NCI-H2029 (cell line): ENCODE results near the gene SOCS7.

Experiments used
- DNase-seq: peaks from one replicate; lab custom pipeline; 2025; lab: John Stamatoyannopoulos, UW

Gene SOCS7

GRCh38 chr17:38441429-38442061, 89.9 kb downstream of the SOCS7 start:
- no peak for DNase-seq

- no peak for DNase-seq
Measured at GRCh38 chr17:38442548-38442947, 90.9 kb downstream of the SOCS7 start.

DNA sequence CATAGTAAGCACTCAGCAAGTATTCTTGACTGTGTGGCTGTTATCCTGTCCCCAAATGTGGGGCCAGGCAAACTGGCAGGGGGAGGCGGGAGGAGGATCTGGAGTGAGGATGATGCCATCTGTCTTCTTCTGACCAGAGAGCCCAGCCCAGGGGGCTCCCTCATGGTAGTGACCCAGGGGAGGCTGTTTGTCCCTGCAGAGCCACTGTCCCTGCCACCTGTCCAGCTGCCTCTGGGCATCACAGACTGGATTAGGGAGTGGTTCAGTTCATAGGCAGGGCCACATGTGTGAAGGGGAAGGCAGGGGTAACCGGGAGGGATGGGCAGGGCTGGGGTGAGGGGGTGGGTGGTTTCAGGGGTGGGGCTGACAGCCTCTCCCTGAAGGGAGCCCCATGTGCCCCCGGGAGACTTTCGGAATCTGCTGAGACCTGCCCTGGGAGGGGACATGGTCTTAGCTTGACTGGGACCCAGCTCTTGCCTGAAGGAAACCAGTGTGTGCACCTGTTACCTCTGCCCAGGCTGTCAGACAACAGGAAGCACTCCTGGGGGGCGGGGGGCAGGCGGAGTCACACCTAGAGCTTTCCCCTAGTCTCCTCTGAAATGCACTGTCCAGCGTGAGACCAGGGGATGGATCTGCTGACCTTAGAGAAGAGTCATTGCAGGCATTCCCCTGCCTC, 91.8 kb downstream of the SOCS7 start:
- DNase-seq: no peak

DNA sequence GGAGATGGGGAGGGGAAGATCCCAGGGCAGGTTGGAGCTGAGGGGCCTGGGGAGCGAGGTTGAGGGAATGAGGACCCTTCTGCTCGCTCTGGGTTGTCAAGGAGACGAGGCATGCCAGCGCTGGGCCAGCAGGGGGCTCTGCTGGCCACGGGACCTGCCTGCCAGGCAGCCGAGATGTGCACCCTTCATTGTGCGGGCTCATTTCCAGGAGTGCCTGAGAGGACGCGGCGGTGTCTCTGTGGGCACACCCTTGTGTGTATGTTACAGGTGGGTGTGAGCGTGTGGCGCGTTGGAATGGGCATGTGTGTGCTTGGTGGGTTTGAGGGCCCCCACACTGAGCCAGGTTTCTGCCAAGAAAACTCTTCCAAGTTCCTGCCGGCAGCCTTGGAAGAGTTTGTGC, 92.5 kb downstream of the SOCS7 start:
- DNase-seq: peak; percentile 64

DNA sequence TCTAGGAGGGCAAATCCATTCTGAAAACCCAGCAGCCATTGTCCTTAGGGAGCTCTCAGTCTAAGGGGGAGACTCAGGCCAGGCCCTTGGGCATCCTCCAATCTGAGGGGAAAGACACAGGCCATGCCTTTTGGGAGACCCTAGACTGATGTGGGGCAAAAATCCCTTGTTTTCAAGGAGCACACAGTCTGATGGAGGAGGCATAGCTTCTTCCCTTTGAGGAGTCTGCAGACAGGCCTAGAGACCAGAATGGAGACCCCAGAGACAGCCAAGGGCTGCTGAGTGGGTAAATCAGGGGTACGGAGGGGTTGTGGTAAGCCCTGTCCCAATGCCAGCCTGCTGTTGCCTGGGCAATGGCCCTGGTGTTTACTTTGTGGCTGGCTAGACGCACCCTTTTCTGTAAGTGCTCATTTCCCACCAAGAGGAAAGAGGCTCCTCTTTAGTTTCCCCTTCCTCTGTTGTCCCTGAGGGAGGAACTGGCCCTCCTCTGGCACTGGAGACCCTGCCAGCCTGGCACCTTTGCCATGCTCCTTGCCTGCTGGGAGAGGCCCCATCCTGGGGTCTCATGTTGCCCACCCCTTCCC, 96.0 kb downstream of the SOCS7 start:
- peak; percentile 43 for DNase-seq

DNA sequence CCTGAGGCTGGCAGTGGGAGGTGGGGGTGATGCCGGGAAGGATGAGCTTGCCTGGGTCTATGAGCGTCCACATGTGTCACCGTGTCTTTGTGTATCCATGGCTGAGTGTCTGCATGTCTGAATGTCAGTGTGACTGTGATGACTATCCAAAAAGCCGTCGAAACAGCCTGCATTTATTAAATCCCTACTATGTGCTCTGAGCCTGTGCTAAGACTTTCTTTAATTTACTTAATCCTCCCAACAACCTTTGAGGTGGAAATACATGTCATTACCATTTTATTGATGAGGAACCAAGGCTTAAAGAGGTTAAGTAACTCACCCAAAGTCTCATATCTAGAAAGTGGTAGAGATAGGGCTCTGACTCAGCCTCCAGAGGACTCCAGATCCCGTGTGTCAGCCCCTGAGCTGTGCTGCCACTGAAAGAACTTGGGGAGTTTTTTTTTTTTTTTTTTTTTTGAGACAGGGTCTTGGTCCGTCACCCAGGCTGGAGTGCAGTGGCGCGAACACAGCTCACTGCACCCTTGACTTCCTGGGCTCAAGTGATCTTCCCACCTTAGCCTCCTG, 96.6 kb downstream of the SOCS7 start:
- DNase-seq: no peak

GRCh38 chr17:38449364-38449763, 97.7 kb downstream of the SOCS7 start:
- no peak for DNase-seq

- no peak for DNase-seq
Measured at GRCh38 chr17:38450557-38451029, 98.9 kb downstream of the SOCS7 start.

DNA sequence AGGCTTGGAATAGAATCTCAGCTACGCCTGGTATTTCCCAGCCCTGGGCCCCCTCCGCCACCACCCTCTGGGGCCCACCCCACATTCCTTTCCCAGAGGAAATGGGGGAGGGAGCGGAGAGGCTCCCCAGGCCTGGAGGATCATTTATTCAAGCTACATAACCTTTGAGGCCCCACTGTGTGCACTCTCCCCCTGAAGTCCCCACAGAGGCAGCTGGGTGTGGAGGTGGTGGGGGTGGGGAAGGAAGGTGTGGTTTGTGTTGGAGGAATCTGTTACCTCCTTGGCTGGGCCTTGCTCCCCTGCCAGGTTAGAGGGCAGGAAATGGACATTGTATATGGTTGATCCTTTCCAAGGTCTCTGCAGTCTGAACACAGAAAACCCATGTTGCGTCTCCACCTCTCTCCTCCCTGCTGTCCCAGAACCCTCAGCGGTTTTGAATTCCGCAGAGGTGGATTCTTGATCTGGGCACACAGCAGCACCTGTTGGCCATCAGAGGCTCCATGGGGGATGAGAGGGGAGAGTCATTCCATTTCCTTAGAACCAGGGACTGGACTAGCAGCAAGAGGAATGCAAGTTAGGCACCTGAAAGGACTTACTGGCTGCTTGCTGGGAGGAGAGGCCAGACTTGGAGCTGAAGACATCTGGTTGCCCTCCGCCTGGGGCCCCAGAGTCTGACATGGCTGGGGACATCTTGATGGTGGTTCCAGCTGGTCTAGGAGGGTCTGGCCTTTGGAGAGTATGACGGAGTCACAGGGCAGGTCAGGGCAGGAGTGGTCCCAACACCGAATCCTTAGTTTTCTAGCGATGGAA, 99.6 kb downstream of the SOCS7 start:
- DNase-seq: no peak

DNA sequence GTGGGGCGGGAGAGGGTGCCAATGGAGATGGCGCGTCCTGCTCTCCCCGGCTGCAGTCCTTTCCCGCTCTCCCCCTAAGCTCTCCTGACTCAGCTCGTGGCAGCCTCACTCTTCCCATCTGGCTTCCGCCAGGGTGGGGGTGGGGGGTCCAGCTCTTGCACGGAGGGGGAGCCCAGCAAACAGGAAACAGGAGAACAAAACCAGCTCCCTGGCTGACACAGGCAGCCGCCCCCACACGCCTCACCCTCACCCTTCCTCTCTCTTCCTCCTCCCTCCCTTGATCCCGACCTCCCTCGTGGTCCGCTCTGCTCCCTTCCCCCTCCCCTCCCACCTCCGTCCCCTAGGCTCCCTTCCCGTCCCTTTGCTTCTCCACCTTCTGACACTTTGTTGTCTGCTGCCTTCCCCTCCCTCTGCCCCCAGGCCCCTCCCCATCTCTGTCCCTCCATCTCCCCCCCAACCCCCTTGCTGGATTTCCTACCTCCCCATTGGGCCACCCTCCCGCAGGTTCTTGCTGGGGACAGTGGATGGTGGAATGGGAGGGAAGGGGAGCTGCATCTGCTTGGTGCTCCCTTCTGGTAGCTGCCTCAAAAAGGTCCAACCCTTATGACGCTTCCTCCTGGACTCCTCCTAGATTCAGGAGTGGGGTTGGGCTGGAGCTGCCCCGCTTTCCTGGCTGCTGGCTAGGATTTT, 100.3 kb downstream of the SOCS7 start:
- no peak for DNase-seq

- DNase-seq: no peak
Measured at GRCh38 chr17:38452719-38453118, 101.1 kb downstream of the SOCS7 start.

GRCh38 chr17:38453951-38454421, 102.3 kb downstream of the SOCS7 start:
- DNase-seq: no peak

DNA sequence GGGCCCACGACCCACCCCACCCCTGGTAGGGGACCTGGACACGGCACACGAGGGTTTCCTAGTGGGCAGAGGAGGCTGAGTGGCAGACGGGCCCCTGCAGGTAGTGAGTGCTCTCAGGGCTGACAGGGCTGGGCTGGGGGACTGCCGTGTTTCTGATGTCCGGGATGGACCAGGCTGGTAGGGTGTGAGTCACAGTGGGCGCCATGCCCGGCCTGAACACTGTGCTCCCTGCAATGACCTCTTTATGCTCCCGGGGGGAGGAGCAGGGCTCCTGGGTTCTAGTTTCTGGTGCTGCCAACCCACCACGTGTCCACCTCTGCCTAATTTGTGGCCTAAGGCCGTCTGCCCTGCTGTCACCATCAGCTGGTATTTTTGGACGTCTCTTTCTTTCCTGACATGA, 102.9 kb downstream of the SOCS7 start:
- DNase-seq: peak; percentile 29
